Measurements from ENCODE around the gene GALNT17.

- TF ChIP-seq JUN (IDR thresholded peaks at IDR 0.05), result no peak
- no peak for TF ChIP-seq CBX2 (IDR thresholded peaks at IDR 0.05; ENCODE audit: borderline replicate concordance, low read depth)
- TF ChIP-seq RFX5 (IDR thresholded peaks at IDR 0.05), result no peak
- TF ChIP-seq CTCF (IDR thresholded peaks at IDR 0.05), result no peak
- no peak for TF ChIP-seq EHMT2 (IDR thresholded peaks at IDR 0.05; ENCODE audit: low read depth)
- no peak for TF ChIP-seq BHLHE40 (IDR thresholded peaks at IDR 0.05; ENCODE audit: low read depth, low read length)
- no peak for TF ChIP-seq HOXA7 (CRISPR knock-in tag; IDR thresholded peaks at IDR 0.05)
- no peak for TF ChIP-seq EP300 (IDR thresholded peaks at IDR 0.05)
Observed at GRCh38 chr7:71186535-71187057, 54.7 kb downstream of the GALNT17 start.
